DMS79 treated with DMSO at 0.1 percent for 48 hours (cell line): Measurements from ENCODE around the gene USP6.
"Not testable (repeated sequence)": the region's sequence is repeated elsewhere in the genome, so short reads cannot be mapped to it uniquely, and the experiment has no call there.

ENCODE experiments used
- DNase-seq: peaks from one replicate; lab custom pipeline; 2025; lab: John Stamatoyannopoulos, UW

Gene USP6

GRCh38 chr17:5122056-5122455, 6.2 kb downstream of the USP6 start:
- not testable (repeated sequence) for DNase-seq

- DNase-seq: peak; percentile 33
Observed at GRCh38 chr17:5122586-5123342, 6.9 kb downstream of the USP6 start.

GRCh38 chr17:5123343-5124124, 7.7 kb downstream of the USP6 start:
- DNase-seq: no peak

DNA sequence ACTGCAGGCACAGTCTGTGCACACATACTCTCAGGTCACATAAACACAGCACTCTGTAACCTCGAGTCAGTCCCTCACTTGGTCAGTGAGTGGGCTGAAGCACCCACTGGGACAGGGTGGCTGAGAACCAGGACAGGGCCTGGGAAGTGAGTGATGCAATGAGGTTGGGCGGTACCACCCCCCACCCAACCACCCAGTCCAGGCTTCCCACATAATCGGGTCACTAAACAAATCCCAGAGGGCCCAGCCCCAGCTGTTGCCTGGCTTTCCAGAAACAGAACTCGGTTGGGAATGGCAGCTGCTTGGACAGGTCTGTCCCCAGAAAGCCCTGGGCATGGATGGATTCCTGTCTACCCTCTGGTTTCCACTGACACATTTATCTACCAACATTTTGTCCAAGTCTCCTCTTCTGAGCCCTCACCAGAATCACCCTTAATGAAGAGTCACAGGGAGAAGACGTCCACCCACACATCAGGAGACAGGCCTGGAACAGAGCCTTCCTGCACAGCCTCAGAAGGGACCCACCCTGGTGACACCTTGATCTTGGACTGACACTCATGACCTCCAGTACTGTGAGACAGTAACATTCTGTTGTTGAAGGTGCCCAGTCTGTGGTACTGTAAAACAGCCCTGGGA, 8.4 kb downstream of the USP6 start:
- DNase-seq: not testable (repeated sequence)

GRCh38 chr17:5124896-5125295, 9.1 kb downstream of the USP6 start:
- DNase-seq: not testable (repeated sequence)

GRCh38 chr17:5126719-5127488, 11.1 kb downstream of the USP6 start:
- DNase-seq: no peak

DNA sequence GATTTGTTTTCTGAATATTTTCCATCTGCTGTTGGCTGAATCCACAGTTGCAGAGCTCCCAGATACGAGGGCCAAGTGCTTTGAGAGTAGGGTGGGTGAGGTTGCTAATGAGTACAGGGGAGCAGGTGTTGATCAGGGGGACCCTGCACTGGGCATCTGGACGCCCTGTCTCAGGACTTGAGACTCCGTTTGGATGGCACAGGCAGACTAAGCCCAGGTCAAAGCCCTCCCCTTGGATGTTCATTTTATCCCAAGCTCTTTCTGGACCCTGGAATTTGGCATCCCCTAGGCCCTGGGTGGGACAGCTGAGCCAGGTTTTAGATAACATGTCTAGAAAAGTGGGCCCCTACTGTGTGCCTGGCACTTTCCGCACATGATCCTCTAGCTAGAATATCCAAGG, 12.1 kb downstream of the USP6 start:
- no peak for DNase-seq

GRCh38 chr17:5128387-5128786, 12.6 kb downstream of the USP6 start:
- DNase-seq: not testable (repeated sequence)

DNA sequence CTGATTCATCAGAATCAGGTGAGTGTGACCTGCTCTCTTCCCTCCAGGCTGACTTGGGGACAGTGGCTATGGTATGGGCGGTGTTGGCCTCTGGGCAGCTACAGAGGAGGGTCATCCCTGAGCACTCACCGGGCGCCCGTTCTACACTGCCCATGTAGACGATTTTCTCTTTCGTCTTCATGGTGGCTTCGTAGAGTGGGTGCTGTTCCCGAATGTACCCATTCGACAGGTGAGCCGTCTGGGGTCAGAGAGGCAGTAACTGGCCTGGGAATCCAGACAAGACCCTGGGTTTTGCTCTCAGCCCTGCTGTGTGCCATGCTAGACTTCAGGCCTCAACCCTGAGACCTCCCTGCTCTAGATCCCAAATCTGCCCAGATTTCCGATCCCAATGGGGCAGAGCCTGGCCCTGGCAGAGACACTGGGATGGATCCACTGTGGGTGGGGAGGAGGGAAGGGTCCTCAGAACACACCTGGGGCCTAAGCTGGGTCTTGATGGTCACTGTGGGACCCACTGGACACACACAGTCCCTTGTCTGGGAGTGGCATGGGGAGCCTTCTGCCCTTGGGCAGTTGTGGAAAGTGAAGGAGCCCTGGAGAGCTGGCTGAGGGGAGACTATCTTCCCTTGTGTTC, 13.2 kb downstream of the USP6 start:
- DNase-seq: no peak

GRCh38 chr17:5129770-5130169, 13.9 kb downstream of the USP6 start:
- DNase-seq: not testable (repeated sequence)

DNA sequence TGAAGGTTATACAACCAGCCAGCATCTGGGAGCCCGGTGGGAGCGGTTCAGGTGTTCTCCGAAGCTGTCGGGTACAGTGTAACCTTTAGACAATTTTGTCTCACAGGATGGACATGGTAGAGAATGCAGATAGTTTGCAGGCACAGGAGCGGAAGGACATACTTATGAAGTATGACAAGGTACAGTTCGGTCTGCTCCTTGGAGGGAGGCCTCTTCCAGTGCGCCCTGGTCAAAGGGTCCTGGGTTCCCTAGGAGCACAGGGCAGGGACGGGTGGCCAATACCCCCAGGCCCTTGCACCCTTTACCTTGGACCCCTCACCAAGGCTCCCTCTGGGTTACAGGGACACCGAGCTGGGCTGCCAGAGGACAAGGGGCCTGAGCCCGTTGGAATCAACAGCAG, 14.4 kb downstream of the USP6 start:
- not testable (repeated sequence) for DNase-seq

DNA sequence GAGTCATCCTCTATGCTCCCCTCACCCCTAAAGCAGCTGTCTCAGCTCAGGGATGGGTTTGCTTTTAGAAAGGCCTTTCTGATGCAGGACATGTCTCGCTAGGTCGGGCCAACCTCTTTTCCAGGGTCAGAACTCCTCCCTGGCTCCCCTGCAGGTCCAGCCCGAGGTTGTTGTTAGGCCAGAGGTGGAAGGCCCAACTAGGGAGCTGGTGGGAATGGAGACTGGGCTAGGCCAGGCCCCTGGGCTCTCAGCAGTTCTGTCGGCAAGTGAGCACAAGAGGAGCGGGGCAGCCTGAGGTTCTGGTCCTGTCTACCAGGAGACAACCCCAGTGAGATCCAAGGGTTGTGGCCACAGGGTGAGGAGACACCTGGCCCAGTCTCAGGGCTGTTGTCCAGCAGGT, 14.9 kb downstream of the USP6 start:
- DNase-seq: not testable (repeated sequence)

- DNase-seq: no peak
Observed at GRCh38 chr17:5131146-5131715, 15.4 kb downstream of the USP6 start.

DNA sequence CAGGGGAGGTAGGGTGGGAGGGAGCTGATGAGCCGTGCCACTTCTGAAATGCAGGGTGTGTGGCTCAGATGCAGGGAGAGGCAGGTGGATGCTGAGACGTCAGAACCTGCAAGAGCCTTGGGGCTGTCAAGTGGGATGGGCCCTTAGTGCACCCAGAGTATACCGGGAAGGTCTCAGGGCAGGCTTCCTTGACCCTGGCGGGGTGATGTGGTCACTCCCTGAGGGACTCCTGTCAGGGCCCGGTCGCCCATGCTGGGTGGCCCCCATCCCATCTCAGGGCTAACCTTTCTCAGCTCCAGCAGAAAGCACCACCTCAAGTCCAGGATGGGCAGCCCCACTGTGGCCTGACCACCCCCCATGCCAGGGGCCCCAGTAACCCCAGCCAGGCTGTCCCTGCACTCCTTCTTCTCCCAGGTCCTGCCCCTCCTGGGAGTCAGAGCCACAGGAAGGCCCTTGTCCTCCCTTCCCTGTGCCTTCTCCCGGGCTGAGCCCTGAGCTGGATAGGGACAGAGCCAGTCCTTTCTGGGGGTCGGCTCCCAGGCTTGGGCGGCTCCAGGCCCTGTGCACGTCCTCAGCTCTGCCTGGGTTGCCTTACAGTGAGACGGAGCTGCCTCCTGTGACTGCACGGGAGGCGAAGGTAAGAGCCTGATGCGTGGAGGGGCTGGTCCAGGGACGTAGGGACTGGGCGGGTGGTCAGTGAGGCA, 16.1 kb downstream of the USP6 start:
- DNase-seq: not testable (repeated sequence)

DNA sequence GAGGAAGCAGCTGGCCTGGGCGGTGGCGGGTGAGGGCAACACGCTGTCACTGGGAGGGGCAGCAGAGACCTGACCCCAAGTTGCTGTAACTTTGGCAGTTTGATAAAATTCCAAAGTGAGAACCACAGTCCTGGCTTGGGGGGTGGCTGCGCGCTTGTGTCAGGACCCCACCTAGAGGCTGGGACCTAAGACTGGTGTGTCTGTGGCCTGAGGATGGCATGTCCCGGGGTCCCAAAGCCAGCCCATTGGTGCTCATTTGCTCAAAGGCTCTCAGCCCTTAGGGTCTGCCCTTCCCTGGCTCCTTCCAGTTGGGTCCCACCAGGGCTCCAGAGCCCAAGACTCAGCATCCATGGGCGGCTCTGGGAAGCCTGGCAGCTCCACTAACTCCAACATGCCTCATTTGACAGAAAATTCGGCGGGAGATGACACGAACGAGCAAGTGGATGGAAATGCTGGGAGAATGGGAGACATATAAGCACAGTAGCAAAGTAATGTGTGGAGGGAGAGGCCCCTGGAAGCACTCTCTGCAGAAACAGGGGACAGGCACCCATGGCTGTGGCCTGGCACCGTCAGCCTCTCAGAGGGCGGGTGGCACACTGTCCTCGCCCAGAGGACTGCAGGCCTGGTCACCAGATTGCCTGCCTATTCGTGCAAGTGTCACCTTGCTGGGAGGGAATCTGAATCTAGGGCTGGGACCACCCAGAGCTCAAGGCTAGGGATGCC, 16.8 kb downstream of the USP6 start:
- DNase-seq: not testable (repeated sequence)

DNA sequence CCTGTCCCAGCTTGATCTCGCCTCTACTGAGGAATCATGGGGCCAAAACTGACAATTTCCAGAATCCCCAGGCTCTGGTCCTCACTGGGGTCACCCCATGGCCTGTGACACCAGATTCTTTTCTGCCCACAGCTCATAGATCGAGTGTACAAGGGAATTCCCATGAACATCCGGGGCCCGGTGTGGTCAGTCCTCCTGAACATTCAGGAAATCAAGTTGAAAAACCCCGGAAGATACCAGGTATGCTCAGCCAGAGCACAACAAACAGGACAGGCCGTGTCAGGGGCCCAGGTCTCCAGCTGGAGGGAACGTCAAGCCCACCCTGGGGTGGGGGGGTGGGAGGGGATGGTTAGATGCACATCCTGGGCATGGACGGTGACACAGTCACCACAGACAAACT, 17.5 kb downstream of the USP6 start:
- DNase-seq: no peak

DNA sequence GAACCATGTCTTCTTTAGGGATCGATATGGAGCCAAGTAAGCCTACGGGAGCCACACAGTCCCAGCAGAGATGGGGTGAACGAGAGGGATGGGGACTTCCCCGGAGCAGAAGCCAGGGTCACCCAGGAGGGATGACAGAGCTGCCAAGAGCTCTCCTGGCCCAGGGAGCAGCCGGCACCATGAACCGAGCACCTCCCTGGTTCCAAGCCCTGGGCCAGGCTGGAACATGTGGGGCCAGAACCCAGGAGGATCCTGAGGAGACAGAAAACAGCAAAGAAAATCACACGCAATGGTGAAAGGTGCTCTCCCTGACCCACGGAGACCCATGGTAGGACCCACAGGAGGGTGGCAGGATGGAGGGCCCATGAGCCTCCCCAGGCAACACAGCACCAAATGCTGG, 18.1 kb downstream of the USP6 start:
- DNase-seq: not testable (repeated sequence)

DNA sequence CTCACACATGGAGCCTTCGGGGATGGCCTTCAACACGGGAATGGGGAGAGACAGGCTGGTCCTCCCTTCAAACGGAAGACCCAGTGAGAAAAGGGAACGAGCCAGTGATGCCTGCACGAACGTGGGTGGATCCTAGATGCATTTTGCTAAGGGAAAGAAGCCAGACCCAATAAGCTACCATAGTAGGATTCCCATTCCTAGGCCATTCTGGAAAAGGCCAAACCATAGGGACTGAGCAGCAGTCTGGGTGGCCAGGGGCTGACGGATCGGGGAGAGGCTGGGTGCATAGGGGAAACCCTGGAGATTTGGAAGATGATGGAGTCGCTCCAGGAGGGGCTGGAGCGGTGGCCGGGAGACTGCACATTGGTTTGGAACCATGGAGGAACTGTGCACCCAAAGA, 18.7 kb downstream of the USP6 start:
- not testable (repeated sequence) for DNase-seq

DNA sequence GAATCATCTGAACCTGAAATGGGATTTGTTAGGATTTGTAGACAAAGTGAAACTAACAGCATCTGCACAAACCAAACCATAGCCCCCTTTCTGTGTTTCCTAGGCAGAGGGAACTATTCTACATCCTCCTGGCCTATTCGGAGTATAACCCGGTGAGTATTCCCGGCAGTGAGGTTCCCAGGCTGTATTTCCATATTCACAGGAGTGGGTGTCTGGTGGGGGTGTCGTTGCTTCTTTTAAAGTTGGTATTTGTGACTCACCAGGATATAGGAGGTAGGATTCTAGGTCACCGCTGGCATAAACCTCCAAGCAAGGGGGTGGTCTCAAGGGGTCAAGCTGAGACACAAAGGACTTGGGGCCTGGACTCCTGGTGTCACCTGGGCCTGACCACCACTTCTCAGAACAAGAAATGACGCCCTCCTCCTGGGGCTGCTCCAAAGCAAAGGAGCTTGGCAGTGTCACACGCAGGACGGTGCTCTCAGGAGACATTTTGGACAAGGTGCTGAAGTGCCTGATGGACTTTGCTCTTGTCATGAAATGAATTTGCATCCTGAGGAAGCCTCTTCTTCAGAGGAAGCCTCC, 19.4 kb downstream of the USP6 start:
- DNase-seq: not testable (repeated sequence)
